Sigmoid colon (tissue), 7 donors: ENCODE measurements around the gene MRPS14. TPM values are rescaled to one million over a fixed set of nuclear protein-coding genes. Genes with fewer than 3 reads are reported as not detected.
A peak's percentile ranks its signal among the peaks of the same experiment; 100 is the strongest.

Source experiments
- DNase-seq: peaks from one replicate; pipeline ENCODE4 v3.0.0-alpha.2; 2019
- H3K27ac ChIP-seq, 4 donors: fragments of 200-600 bp; sonication (generic); one replicate each; pipeline ENCODE4 v1.5.1; 2016 to 2019; ENCODE audit warnings: mild to moderate bottlenecking in 1 of 4
- H3K27me3 ChIP-seq, 3 donors: fragments of 200-600 bp; sonication (generic); one replicate each; pipeline ENCODE4 v1.5.1; 2019; ENCODE audit warnings: mild to moderate bottlenecking in 1 of 3
- H3K36me3 ChIP-seq, 4 donors: fragments of 200-600 bp; sonication (generic); one replicate each; pipeline ENCODE4 v1.5.1; 2016 to 2019
- H3K4me1 ChIP-seq, 4 donors: fragments of 200-600 bp; sonication (generic); one replicate each; pipeline ENCODE4 v1.5.1; 2017 to 2019
- H3K4me3 ChIP-seq, 4 donors: fragments of 200-600 bp; sonication (generic); one replicate each; pipeline ENCODE4 v1.5.1; 2017 to 2019; ENCODE audit warnings: mild to moderate bottlenecking in 2 of 4, moderate library complexity in 1 of 4
- H3K9me3 ChIP-seq, 4 donors: fragments of 200-600 bp in 3 of 4; sonication (generic) in 3 of 4; one replicate each; pipeline versions ENCODE4 v1.5.1 to v1.6.1; 2013 to 2019
- EP300 ChIP-seq, 4 donors: sonication (generic); formaldehyde crosslinking; IDR thresholded peaks; one replicate each; pipeline ENCODE4 v1.6.1; 2017; ENCODE audit warnings: antibody characterized with exemption in 4 of 4
- POLR2A ChIP-seq, 2 donors: fragments of 450-650 bp; IDR thresholded peaks; one replicate each; pipeline ENCODE4 v1.6.1; 2016; ENCODE audit warnings: antibody characterized with exemption in 2 of 2, mild to moderate bottlenecking in 2 of 2, moderate library complexity in 2 of 2
- POLR2AphosphoS5 ChIP-seq, 4 donors: sonication (generic); formaldehyde crosslinking; IDR thresholded peaks; one replicate each; pipeline ENCODE4 v1.6.1; 2017; ENCODE audit warnings: antibody characterized with exemption in 4 of 4
- whole genome bisulfite sequencing, 2 donors: extraction: QIAGEN DNeasy Blood & Tissue Kit; methylation state at CpG; one replicate each; pipeline ENCODE4 v1.1.7; 2013; 5-methylcytosine and 5-hydroxymethylcytosine counted together
- intact Hi-C: fragments of 100-400 bp; cut with DNase I; formaldehyde crosslinking; loops from one replicate; pipeline ENCODE4 v1.15.1; 2023
- polyA plus RNA-seq, 3 donors: library from polyadenylated mRNA; stranded (reverse); fragments of 200-250 nt; gene quantifications; one replicate each; pipeline ENCODE4 v1.2.3, GENCODE V29; 2013
- total RNA-seq, 4 donors: library from RNA; depleted of rRNA; stranded (reverse); fragments of >200 nt; gene quantifications; one replicate each; pipeline ENCODE4 v1.1.0, GENCODE V29; 2016
- TF ChIP-seq, protein P1 (sequence below), 4 experiments: fragments of 450-650 bp in 3 of 4; fragments of 200-600 bp in 1 of 4; IDR thresholded peaks; one replicate each; pipeline ENCODE4 v1.5.1; 2016 to 2019; ENCODE audit warnings: antibody characterized with exemption in 4 of 4, mild to moderate bottlenecking in 3 of 4, moderate library complexity in 2 of 4
- donor health status: healthy with polysubstance abuse.
- donor health status: Bipolar disorder and iron deficiency.
- donor health status: healthy.

The MRPS14 gene
- total and polyA plus RNA-seq, 7 donors: 17.5 to 36.0 (median 27.8) TPM

DNA sequence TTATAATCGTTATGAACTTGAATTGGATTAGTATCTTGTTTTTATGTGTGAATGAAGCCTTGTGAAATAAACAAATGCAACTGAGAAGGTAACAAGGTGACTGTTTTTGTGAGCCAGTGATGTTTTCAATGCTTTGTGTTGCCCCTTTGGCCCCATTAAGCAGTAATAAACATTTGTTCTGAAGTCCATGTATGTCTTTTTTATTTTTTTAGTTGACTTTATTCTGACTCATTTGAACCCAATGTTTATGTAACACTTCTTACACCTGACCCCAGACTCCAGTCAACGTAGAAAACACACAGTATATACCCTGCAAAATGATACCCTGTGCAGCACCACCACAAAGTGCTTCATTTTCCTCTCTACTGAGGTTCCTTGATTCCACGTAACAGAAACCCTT lies 28.1 kb downstream of the MRPS14 start:
- Histone ChIP-seq H3K36me3 (no peaks in the 10 kb centered on the region), H3K27me3 (no peaks in the 10 kb centered on the region), H3K27ac (no peak overlapping the region), H3K9me3 (no peaks in the 10 kb centered on the region), H3K4me3 (no peak overlapping the region), H3K4me1 (peaks cover 0 to 9% (median 5%) of the 10 kb centered on the region in 4 donors)
- DNase-seq: no peak
- intact Hi-C loops: loop anchor here (5.0 to 10.0 kb wide), 3 partner anchors 970 to 1560 kb away; partner anchors contain the start of genes GAS5, RC3H1 and ZBTB37
- 69 to 82% methylated on average over 3 of the region's 3 CpGs for WGBS, 2 donors
- TF ChIP-seq POLR2A (IDR thresholded peaks at IDR 0.05) (no peak), POLR2AphosphoS5 (IDR thresholded peaks at IDR 0.05) (no peak), EP300 (IDR thresholded peaks at IDR 0.05) (no peak)
- TF ChIP-seq, protein P1, sequence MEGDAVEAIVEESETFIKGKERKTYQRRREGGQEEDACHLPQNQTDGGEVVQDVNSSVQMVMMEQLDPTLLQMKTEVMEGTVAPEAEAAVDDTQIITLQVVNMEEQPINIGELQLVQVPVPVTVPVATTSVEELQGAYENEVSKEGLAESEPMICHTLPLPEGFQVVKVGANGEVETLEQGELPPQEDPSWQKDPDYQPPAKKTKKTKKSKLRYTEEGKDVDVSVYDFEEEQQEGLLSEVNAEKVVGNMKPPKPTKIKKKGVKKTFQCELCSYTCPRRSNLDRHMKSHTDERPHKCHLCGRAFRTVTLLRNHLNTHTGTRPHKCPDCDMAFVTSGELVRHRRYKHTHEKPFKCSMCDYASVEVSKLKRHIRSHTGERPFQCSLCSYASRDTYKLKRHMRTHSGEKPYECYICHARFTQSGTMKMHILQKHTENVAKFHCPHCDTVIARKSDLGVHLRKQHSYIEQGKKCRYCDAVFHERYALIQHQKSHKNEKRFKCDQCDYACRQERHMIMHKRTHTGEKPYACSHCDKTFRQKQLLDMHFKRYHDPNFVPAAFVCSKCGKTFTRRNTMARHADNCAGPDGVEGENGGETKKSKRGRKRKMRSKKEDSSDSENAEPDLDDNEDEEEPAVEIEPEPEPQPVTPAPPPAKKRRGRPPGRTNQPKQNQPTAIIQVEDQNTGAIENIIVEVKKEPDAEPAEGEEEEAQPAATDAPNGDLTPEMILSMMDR (IDR thresholded peaks at IDR 0.05): no peak

DNA sequence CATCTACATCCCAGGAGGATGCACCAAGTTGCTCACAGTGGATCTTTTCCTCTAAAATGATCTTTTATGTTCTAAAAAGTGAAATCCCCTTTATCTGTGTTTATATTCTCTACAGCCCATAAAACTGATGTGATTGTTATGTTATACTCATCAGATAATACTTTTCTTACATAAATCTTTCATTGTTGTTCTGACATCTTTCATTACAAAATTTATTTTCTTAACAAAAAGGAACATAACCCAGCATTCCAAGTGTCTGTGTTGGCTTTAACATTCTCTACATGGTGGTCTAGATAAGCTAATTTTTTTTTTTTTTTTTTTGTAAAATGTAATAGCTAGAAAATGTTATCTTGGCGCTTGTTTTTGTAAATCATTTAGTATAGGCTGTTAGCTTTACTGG lies 31.8 kb downstream of the MRPS14 start:
- DNase-seq: no peak
- H3K27me3 ChIP-seq: no peaks in the 10 kb centered on the region
- intact Hi-C loops: loop anchor here (10.0 kb wide), 2 partner anchors 967 to 1557 kb away; partner anchors contain the start of gene RC3H1
- H3K9me3 ChIP-seq: no peaks in the 10 kb centered on the region
- 97 to 98% methylated on average over 1 of the region's 1 CpG for WGBS, 2 donors
- H3K4me3 ChIP-seq: no peak overlapping the region
- H3K36me3 ChIP-seq: no peaks in the 10 kb centered on the region
- peak overlapping the region in 1 of 4 donors; percentile 76 for H3K27ac ChIP-seq
- TF ChIP-seq POLR2A (IDR thresholded peaks at IDR 0.05): no peak
- TF ChIP-seq, protein P1 (IDR thresholded peaks at IDR 0.05): no peak
- TF ChIP-seq EP300 (IDR thresholded peaks at IDR 0.05): no peak
- TF ChIP-seq POLR2AphosphoS5 (IDR thresholded peaks at IDR 0.05): no peak
- H3K4me1 ChIP-seq: peaks cover 0 to 8% (median 4%) of the 10 kb centered on the region in 4 donors

DNA sequence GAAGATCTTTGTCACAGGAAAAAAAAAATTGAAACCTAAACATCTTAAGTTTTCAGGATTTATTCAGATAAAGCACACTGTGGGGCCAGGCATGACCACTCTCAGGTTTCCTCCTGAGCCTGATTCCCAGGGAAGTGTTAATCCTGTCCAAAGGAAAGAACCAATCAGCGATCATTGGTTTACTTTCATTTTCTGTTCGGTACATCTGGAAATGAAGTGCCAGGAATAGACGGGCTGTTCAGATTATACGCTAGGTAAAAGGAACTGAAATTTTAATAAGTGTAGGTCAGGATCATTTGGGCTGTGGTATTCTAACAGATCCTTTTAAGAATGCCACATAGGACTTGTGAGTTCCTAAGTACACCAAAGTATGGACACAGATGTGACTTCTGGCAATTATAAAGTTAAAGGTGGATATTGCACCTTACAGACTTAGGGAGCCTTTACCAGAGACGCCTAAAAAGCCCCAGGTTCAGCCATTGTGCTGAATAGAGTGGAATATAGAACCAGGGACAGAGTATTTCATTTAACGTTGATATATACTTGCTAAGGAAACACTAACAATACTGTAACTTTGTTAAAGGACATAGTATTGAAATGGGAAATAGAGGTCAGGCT lies 32.7 kb downstream of the MRPS14 start:
- peak overlapping the region; percentile 44 to 51 (median 50) for H3K4me3 ChIP-seq
- no peaks in the 10 kb centered on the region for H3K27me3 ChIP-seq
- 5 to 13% methylated on average over 6 of the region's 6 CpGs for WGBS, 2 donors
- no peak for DNase-seq
- H3K36me3 ChIP-seq: no peaks in the 10 kb centered on the region
- no peaks in the 10 kb centered on the region for H3K9me3 ChIP-seq
- H3K27ac ChIP-seq: peak overlapping the region; percentile 76 to 80 (median 78)
- intact Hi-C loops: loop anchor here (10.0 kb wide), 2 partner anchors 966 to 1556 kb away; partner anchors contain the start of gene RC3H1
- TF ChIP-seq EP300 (IDR thresholded peaks at IDR 0.05) (no peak), POLR2AphosphoS5 (IDR thresholded peaks at IDR 0.05) (peak in 3 of 4 donors; percentile 31 to 38 (median 31))
- peaks cover 0 to 8% (median 4%) of the 10 kb centered on the region in 4 donors for H3K4me1 ChIP-seq

DNA sequence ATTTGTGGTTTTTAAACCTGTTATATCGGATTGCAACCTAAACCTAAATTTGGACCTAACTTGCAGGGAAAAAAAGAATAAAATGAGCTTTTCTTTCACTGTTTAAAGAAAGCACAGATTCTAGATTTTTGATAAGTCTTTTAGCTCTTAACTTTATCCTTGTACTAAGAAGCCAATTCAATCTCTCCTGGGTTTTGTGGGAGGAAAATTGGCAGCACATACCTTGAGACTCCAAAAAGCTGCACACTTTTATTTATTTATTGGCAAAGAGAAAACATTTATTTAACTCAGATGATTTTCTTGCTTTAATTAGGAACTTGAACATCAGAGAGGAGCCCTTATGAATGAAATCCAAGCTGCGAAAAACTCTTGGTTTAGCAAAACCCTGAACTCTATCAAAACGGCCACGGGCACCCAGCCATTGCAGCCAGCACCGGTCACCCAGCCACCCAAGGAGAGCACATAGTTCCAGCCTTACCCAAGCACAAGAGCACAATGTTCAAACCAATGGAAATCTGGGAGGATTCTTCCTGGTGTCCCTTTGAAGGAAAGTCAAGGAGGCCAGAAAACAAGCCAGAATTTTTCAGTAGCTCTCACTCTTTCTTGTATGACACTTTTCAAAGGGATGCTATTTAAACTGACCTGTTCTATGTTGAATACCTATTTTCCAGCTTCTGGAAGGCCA lies 33.5 kb downstream of the MRPS14 start:
- WGBS, 2 donors: 75 to 86% methylated on average over 5 of the region's 5 CpGs

More for the DNA sequence above, 33.5 kb downstream of the MRPS14 start:
- no peaks in the 10 kb centered on the region for H3K9me3 ChIP-seq
- peak overlapping the region; percentile 76 to 80 (median 78) for H3K27ac ChIP-seq
- intact Hi-C loops: loop anchor here (10.0 kb wide), 2 partner anchors 965 to 1555 kb away; partner anchors contain the start of gene RC3H1
- peak overlapping the region in 3 of 4 donors; percentile 50 to 51 (median 51) for H3K4me3 ChIP-seq
- peaks cover 0 to 8% (median 4%) of the 10 kb centered on the region in 4 donors for H3K4me1 ChIP-seq
- no peaks in the 10 kb centered on the region for H3K36me3 ChIP-seq
- TF ChIP-seq POLR2AphosphoS5 (IDR thresholded peaks at IDR 0.05) (no peak), EP300 (IDR thresholded peaks at IDR 0.05) (no peak), POLR2A (IDR thresholded peaks at IDR 0.05) (no peak)
- TF ChIP-seq, protein P1 (IDR thresholded peaks at IDR 0.05): no peak
- H3K27me3 ChIP-seq: no peaks in the 10 kb centered on the region
- DNase-seq: no peak
